Measurements from ENCODE around the gene SEC24D.

SEC24D gene

GRCh38 chr4:118839221-118839927 is 3.4 kb upstream of the SEC24D start:
- no peak for DNase-seq

- DNase-seq: no peak
Observed at GRCh38 chr4:118837121-118837507, 1.2 kb upstream of the SEC24D start.

DNA sequence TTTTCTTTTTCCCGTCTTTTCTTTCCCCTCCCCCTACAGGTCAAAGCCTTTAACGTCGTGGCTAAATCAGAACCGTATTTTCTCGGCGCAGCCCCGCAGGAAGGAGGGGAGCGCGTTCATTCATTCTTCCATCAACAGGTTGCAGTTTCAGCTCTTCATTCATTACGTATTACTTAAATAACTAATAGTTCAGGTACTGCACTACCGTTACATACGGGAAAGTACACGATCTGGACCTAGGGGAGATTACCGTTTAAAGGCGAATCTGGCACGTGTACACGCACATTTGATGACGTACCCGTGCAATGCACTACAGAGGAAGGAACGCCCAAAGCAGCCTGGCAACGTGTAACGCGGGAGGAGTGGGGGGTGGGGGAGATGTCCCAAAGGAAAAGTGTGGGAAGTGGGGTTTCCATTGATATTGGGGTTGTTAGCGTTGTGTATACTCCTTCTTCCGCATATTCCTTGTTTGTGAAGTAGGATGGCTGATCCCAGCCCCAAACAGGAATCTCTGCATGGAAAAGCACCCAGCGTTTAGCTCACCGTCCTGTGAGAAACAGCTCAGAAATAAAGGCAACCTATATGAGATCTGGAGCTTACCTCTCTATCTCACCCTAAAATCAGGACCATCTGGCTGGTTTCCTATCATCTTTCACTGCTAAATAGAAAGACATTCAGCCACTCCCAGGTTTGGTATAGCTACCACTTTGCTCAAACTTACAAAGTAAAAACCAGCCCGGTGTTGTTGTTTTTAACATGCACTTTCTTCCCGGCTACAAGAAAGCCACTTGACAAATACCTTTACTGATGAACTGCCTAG is 585 bp upstream of the SEC24D start:
- DNase-seq: peak; percentile 5

DNA sequence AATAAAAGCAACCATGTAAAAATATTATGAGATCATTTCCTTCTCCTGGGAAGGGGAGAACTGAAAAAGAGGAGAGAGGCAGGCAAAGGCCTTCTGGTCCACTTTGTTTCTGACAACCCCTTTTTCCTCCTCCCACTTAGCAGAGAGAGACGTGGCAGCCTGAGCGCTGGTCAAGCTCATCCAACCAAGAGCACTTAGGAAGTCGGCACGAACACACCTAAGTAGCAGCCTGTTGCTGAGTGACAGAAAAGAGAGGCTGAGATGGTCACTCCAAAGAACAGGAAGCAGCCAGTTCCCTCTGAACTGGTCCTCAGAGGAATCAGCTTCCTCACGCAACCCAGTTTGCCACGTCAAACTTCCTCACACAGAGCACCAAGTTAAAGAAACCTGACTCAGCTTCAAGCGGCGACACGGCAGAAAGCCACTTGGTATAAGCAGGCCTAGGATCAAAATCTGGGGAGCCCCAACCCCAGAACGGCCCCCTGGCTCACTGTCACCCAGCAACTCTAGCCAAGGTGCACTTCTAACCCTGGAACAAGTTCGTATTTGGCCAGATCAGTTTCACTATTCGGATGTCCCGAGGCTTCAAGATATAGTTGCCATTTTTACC is 861 bp downstream of the SEC24D start:
- peak; percentile 39 for DNase-seq

- no peak for DNase-seq
Observed at GRCh38 chr4:118834070-118834469, 1.9 kb downstream of the SEC24D start.

DNA sequence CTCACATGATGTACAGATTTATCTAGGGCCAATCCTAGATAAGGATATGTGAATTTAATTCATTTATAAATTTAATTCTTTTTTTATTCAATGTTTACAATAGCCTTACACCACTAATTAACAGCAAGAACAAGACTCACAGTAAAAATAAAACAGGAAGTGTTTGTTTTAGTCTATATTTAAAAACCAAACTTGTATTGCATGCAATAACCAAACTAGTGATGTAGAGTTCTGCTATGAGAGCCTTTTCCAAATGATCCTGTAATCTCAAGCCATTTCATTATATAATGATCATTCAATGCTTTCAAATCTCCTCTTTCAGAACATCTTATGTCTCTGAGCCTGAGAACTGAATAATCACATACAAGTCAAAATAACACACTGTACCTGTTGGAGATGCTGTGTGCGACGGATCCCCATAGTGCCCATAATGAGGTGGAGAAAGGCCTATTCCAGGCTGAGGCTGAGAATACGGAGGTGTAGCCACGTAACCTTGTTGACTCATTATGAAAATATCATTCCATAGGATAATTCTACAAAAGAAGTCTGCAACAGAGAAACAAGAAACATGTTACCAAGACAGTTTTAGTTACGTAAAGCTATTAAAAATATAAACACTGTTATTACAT is 2.6 kb downstream of the SEC24D start:
- DNase-seq: no peak

- DNase-seq: no peak
Observed at GRCh38 chr4:118829107-118829506, 6.8 kb downstream of the SEC24D start.

GRCh38 chr4:118826723-118827444 is 9.0 kb downstream of the SEC24D start:
- DNase-seq: no peak

DNA sequence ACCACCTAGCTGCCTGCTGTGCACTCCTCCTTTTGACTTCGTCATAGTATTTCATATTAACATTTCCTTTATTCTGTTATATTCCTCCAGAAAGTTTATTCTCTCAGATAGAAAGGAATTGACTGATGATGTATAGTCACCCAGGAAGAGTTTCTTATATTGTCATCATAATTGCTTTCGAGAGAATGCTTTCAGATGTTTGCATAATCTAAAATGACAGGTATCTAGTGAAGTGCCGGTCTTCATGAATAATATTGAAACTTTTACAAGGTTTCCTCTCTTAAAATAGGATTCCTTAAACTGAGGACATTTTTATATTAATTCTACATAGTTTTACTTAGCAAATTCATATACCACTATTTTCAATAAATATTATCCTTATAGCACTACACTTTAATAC is 10.1 kb downstream of the SEC24D start:
- DNase-seq: no peak

- DNase-seq: no peak
Observed at GRCh38 chr4:118824141-118824540, 11.8 kb downstream of the SEC24D start.

- no peak for DNase-seq
Observed at GRCh38 chr4:118823471-118823870, 12.5 kb downstream of the SEC24D start.

- DNase-seq: no peak
Observed at GRCh38 chr4:118821590-118822293, 14.2 kb downstream of the SEC24D start.

GRCh38 chr4:118817178-118817930 is 18.6 kb downstream of the SEC24D start:
- no peak for DNase-seq

- no peak for DNase-seq
Observed at GRCh38 chr4:118816538-118817177, 19.3 kb downstream of the SEC24D start.

- no peak for DNase-seq
Observed at GRCh38 chr4:118814891-118815290, 21.0 kb downstream of the SEC24D start.

DNA sequence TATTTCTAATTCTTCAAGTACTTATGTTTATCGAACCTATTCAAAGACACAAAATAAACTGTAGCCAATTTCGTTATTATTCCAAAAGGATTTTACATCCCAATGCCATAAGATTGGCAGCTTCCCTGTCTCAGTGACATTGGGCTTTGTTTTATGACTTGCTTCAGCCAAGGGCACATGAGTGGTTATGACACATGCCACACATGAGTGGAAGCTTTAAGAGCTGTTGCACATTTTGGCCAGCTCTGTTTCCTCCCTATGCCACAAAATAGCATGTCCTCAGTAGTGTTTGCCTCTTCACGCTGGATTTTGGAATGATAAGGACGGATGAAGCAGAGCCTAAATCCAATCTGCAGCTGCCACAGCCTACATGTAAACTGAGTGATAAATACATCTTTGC is 21.9 kb downstream of the SEC24D start:
- DNase-seq: no peak

DNA sequence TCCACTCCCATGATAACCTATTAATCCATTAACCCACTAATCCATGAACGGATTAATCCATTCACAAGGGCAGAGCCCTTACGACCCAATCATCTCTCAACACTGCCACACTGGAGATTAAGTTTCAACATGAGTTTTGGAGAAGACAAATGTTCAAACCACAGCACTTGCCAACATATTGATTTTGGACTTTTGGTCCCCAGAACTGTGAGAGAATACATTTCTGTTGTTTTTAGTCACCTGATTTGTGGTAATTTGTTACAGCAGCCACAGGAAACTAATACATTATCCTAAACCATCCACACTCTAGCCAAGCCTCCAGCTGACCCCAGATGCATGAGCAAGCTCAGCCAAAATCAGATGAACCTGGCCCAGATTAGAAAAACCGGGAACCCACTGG is 22.4 kb downstream of the SEC24D start:
- no peak for DNase-seq

DNA sequence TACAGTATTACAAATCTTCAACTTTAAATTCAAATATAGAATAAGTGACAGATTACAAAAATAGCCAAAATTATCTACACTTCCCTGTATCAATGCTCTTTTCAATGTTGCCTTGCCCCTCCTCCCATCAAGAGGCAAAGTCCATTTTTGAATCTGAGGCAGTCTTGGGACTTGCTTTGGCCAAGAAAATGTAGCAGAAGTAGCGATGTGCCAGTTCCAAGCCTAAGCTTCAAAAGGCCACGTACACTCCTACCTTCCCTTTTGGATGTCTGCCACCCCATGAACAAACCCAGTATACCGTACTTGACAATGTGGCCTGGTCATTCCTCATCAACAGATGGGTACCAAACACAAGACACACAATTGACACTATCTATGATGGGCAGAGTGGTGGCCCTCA is 24.1 kb downstream of the SEC24D start:
- no peak for DNase-seq

DNA sequence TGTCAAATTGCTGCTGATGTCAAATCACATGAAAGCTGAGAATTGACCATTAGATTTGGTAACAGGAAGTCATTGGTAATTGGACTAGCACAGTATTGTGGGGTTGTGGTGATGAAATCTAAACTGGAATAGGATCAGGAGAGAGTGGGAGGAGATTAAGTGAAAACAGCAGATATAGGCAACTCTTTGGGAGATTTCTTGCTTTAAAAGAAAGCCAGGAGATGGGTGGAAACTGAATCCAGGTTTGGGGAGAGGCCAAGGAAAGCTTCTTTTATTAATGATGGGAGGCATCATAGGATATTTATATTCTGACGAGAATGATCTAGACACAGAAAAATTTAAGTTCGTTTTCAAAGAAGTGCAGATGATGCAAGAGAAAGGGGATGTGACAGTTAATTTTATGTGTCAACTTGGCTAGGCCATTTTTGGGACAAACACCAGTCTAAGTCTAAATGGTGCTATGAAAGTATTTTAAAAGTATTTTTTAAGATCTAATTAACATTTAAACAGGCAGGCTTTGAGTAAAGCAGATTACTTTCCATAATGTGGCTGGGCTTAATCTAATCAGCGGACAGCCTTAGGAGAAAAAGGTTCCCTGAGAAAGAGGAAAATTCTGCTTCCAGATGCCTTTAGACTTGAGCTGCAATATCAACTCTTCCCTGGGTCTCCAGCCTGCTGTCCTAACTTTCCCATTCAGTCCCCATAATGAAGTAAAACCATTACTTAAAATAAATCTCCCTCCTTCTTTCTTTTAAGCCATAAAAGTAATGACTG is 24.7 kb downstream of the SEC24D start:
- no peak for DNase-seq

- DNase-seq: no peak
Observed at GRCh38 chr4:118807659-118808058, 28.3 kb downstream of the SEC24D start.

Measured in DMS79 (cell line).